Loucy (cell line): ENCODE measurements around the gene RAD52.

Experiments
- H2AFZ ChIP-seq: fragments of 200-600 bp; sonication (generic); 2 replicates; pipeline ENCODE4 v1.6.0; 2016; ENCODE audit warnings: antibody characterized with exemption, mild to moderate bottlenecking, low read length, moderate library complexity
- H3F3A ChIP-seq: fragments of 200-600 bp; 2 replicates; pipeline ENCODE4 v1.6.0; 2016; ENCODE audit warnings: antibody characterized with exemption, low read depth, mild to moderate bottlenecking
- H3K27me3 ChIP-seq: fragments of 200-600 bp; sonication (generic); 2 replicates; pipeline ENCODE4 v1.6.1; 2014; ENCODE audit warnings: low read length, mild to moderate bottlenecking; ENCODE audit not compliant: insufficient read depth, poor library complexity, severe bottlenecking
- H3K36me3 ChIP-seq: fragments of 200-600 bp; sonication (generic); 2 replicates; pipeline ENCODE4 v1.6.1; 2016; ENCODE audit warnings: low read length; ENCODE audit not compliant: insufficient read depth
- H3K4me1 ChIP-seq: fragments of 200-600 bp; sonication (generic); 2 replicates; pipeline ENCODE4 v1.5.1; 2014; ENCODE audit warnings: low read length, mild to moderate bottlenecking; ENCODE audit not compliant: insufficient read depth, poor library complexity, severe bottlenecking
- H3K4me2 ChIP-seq: fragments of 200-600 bp; sonication (generic); 2 replicates; pipeline ENCODE4 v1.6.0; 2014; ENCODE audit warnings: antibody characterized with exemption, low read length, low read depth, mild to moderate bottlenecking; ENCODE audit not compliant: poor library complexity, severe bottlenecking
- H3K4me3 ChIP-seq: fragments of 200-600 bp; sonication (generic); 2 replicates; pipeline ENCODE4 v1.5.1; 2014; ENCODE audit warnings: low read length, mild to moderate bottlenecking, mixed read lengths; ENCODE audit not compliant: poor library complexity, severe bottlenecking
- H3K79me2 ChIP-seq: fragments of 200-600 bp; sonication (generic); 2 replicates; pipeline ENCODE4 v1.6.1; 2014; ENCODE audit warnings: low read length; ENCODE audit not compliant: insufficient read depth
- H3K9ac ChIP-seq: fragments of 200-600 bp; sonication (generic); 2 replicates; pipeline ENCODE4 v1.6.0; 2014; ENCODE audit warnings: mild to moderate bottlenecking, low read depth, low read length, moderate library complexity; ENCODE audit not compliant: poor library complexity, severe bottlenecking
- H3K9me2 ChIP-seq: fragments of 200-600 bp; sonication (generic); replicated peaks from 2 replicates; pipeline ENCODE4 v1.6.1; 2016; ENCODE audit warnings: low read depth, low read length, mixed read lengths
- H3K9me3 ChIP-seq: fragments of 200-600 bp; sonication (generic); 2 replicates; pipeline ENCODE4 v1.6.1; 2014; ENCODE audit warnings: mild to moderate bottlenecking, antibody characterized with exemption, low read length, low read depth; ENCODE audit not compliant: insufficient read depth
- H4K20me1 ChIP-seq: fragments of 200-600 bp; sonication (generic); 2 replicates; pipeline ENCODE4 v1.6.0; 2014; ENCODE audit warnings: antibody characterized with exemption, low read length, mild to moderate bottlenecking; ENCODE audit not compliant: insufficient read depth, poor library complexity, severe bottlenecking
- EZH2phosphoT487 ChIP-seq: fragments of 200-600 bp; IDR thresholded peaks from 2 replicates; pipeline ENCODE4 v1.6.1; 2018; ENCODE audit warnings: antibody characterized with exemption, mild to moderate bottlenecking, moderate library complexity, borderline replicate concordance
- TF ChIP-seq, protein P1 (sequence below): fragments of 200-600 bp; sonication (generic); conservative IDR thresholded peaks from 2 replicates; pipeline ENCODE4 v1.5.1; 2014; ENCODE audit warnings: mild to moderate bottlenecking, antibody characterized with exemption, low read length

Gene RAD52

DNA sequence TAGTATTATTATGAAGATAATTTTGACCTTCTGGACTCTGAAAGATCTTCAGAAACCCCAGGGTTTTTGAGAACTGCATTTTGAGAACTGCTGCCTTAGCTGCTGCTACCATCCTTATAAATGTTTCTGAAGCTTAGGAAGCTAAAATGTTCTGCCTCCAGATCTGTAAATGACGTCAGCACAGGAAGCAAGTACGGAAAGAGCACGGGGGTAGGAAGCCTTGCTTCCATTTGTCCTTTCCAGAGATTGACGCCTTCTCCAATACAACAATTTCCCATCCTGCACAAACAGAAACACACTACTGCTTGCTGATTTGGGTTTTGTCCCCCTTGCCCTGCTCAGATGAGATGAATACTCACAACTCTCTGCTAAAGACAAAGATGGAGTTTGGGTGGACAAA lies 17.9 kb downstream of the RAD52 start:
- TF ChIP-seq, protein P1, sequence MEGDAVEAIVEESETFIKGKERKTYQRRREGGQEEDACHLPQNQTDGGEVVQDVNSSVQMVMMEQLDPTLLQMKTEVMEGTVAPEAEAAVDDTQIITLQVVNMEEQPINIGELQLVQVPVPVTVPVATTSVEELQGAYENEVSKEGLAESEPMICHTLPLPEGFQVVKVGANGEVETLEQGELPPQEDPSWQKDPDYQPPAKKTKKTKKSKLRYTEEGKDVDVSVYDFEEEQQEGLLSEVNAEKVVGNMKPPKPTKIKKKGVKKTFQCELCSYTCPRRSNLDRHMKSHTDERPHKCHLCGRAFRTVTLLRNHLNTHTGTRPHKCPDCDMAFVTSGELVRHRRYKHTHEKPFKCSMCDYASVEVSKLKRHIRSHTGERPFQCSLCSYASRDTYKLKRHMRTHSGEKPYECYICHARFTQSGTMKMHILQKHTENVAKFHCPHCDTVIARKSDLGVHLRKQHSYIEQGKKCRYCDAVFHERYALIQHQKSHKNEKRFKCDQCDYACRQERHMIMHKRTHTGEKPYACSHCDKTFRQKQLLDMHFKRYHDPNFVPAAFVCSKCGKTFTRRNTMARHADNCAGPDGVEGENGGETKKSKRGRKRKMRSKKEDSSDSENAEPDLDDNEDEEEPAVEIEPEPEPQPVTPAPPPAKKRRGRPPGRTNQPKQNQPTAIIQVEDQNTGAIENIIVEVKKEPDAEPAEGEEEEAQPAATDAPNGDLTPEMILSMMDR, result no peak
- no peak for TF ChIP-seq EZH2phosphoT487
- Histone ChIP-seq H2AFZ (no peak overlapping the region), H4K20me1 (peaks cover 2% of the 10 kb centered on the region)

DNA sequence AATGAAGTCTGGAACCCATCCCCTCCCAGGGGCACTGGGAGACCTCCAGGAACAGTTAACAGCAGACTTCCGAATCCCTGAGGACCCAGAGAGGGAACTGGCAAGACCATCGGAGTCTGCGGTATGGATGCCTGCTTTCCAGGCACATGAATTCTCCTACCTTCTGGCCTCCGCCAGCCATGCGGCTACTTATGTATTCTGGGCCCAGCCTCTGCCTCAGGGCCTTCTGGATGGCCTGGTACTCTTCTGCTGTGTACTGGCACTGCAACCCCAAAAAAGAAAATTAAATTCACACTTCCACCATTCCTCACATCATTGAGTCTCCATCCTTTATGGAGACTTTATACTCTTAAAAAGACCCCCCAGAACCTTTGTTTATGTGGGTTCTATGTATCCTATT lies 18.4 kb downstream of the RAD52 start:
- no peak overlapping the region for H3K4me2 ChIP-seq

More for the DNA sequence above, 17.9 kb downstream of the RAD52 start:
- Histone ChIP-seq H3K4me1 (no peaks in the 10 kb centered on the region), H3K4me2 (no peak overlapping the region), H3K9ac (no peak overlapping the region), H3K27me3 (no peaks in the 10 kb centered on the region), H3F3A (no peaks in the 10 kb centered on the region), H3K36me3 (peaks cover 34% of the 10 kb centered on the region; the same call in 1 of the 2 replicates), H3K79me2 (peaks cover under 1% of the 10 kb centered on the region; the same call in 1 of the 2 replicates), H3K4me3 (no peak overlapping the region), H3K9me2 (no peaks in the 10 kb centered on the region), H3K9me3 (no peaks in the 10 kb centered on the region)

DNA sequence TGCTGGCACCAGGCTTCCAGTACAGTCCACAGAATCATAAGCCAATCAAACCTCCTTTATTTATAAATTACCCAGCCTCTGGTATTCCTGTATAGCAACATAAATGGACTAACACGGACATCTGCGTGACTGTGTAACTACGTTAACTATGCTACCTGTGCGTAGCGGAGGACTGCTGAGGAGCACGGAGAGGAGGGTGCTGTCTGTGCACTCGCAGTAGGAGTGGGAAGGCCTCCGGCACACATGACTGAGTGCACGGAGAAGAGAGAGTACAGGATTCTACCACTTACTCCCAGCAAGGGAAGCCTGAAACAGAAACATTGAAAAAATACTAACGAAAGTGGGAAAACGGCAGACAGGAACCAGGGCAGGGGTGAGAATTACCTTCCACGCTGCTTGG lies 22.9 kb downstream of the RAD52 start:
- TF ChIP-seq, protein P1, result no peak
- no peak for TF ChIP-seq EZH2phosphoT487
- H3K27me3 ChIP-seq, result no peaks in the 10 kb centered on the region

More for the DNA sequence above, 18.4 kb downstream of the RAD52 start:
- Histone ChIP-seq H3K79me2 (no peaks in the 10 kb centered on the region), H3K4me3 (no peak overlapping the region), H3K27me3 (no peaks in the 10 kb centered on the region), H3K36me3 (peaks cover 37% of the 10 kb centered on the region; the same call in 1 of the 2 replicates), H3K9me2 (no peaks in the 10 kb centered on the region), H3K9me3 (no peaks in the 10 kb centered on the region), H3K9ac (no peak overlapping the region), H4K20me1 (peaks cover 2% of the 10 kb centered on the region), H2AFZ (no peak overlapping the region), H3F3A (no peaks in the 10 kb centered on the region), H3K4me1 (no peaks in the 10 kb centered on the region)
- TF ChIP-seq, protein P1, result no peak
- TF ChIP-seq EZH2phosphoT487, result no peak

More for the DNA sequence above, 22.9 kb downstream of the RAD52 start:
- no peaks in the 10 kb centered on the region for H3F3A ChIP-seq
- peaks cover 52% of the 10 kb centered on the region; the same call in 1 of the 2 replicates for H3K36me3 ChIP-seq
- no peaks in the 10 kb centered on the region for H3K9me3 ChIP-seq
- no peaks in the 10 kb centered on the region for H3K4me1 ChIP-seq
- H3K4me3 ChIP-seq, result no peak overlapping the region
- no peak overlapping the region for H2AFZ ChIP-seq
- H3K9ac ChIP-seq, result no peak overlapping the region
- no peaks in the 10 kb centered on the region for H3K9me2 ChIP-seq
- H3K79me2 ChIP-seq, result no peaks in the 10 kb centered on the region
- no peaks in the 10 kb centered on the region for H4K20me1 ChIP-seq
- no peak overlapping the region for H3K4me2 ChIP-seq
